ENCODE results near the gene PRKCZ. TPM values are rescaled to one million over a fixed set of nuclear protein-coding genes. Genes with fewer than 3 reads are reported as not detected.

Gene PRKCZ
- total RNA-seq, 1 experiment from 2014 or later: 56.8 TPM

GRCh38 chr1:2084306-2084705 is 34.1 kb downstream of the PRKCZ start:
- no peaks in the 10 kb centered on the region for H3K9me2 ChIP-seq (replicated peaks; ENCODE audit: low read length)
- POLR2A ChIA-PET (ENCODE audit: unreplicated experiment): no interaction called here
- no peak for ATAC-seq

GRCh38 chr1:2085080-2085479 is 34.9 kb downstream of the PRKCZ start:
- no peak for DNase-seq
- BruUV-seq (replicated peaks): no TSS peak

More at GRCh38 chr1:2084306-2084705, 34.1 kb downstream of the PRKCZ start:
- DNase-seq: no peak
- CTCF ChIA-PET: no interaction called here
- Histone ChIP-seq H3K79me2 (ENCODE audit: low read length) (no peaks in the 10 kb centered on the region; the same call in 1 of the 2 replicates), H2AFZ (ENCODE audit: low read length) (no peak overlapping the region), H4K20me1 (ENCODE audit: low read length) (peaks cover 4% of the 10 kb centered on the region; the same call in 1 of the 2 replicates), H3K4me2 (ENCODE audit: low read length) (no peak overlapping the region), H3K4me1 (ENCODE audit: insufficient read depth, low read length) (no peaks in the 10 kb centered on the region), H3K9me3 (ENCODE audit: low read length) (no peaks in the 10 kb centered on the region), H3K36me3 (ENCODE audit: low read depth, low read length) (no peaks in the 10 kb centered on the region), H3K9ac (ENCODE audit: low read length) (no peak overlapping the region), H3K27ac (ENCODE audit: low read length) (no peak overlapping the region), H3K27me3 (ENCODE audit: low read length) (no peaks in the 10 kb centered on the region), H3F3A (ENCODE audit: low read length, unreplicated experiment) (no peaks in the 10 kb centered on the region), H3K4me3 (ENCODE audit: low read length) (no peak overlapping the region)
- intact Hi-C loops (cut with micrococcal nuclease): no loop called here
- TF ChIP-seq EZH2phosphoT487 (IDR thresholded peaks at IDR 0.05; ENCODE audit: borderline replicate concordance, low read length) (no peak), EZH2 (IDR thresholded peaks at IDR 0.05; ENCODE audit: low read length, unreplicated experiment) (no peak), CTCF (conservative IDR thresholded peaks at IDR 0.05; ENCODE audit: low read depth, low read length) (no peak)
- BruUV-seq (replicated peaks): no TSS peak

More at GRCh38 chr1:2085080-2085479, 34.9 kb downstream of the PRKCZ start:
- no peak for ATAC-seq
- Histone ChIP-seq H3K9ac (ENCODE audit: low read length) (no peak overlapping the region), H3K4me1 (ENCODE audit: insufficient read depth, low read length) (no peaks in the 10 kb centered on the region), H3K27ac (ENCODE audit: low read length) (no peak overlapping the region), H3K9me3 (ENCODE audit: low read length) (no peaks in the 10 kb centered on the region), H3K27me3 (ENCODE audit: low read length) (no peaks in the 10 kb centered on the region), H3K4me2 (ENCODE audit: low read length) (no peak overlapping the region), H4K20me1 (ENCODE audit: low read length) (peaks cover 4% of the 10 kb centered on the region; the same call in 1 of the 2 replicates), H3K36me3 (ENCODE audit: low read depth, low read length) (no peaks in the 10 kb centered on the region), H3K79me2 (ENCODE audit: low read length) (no peaks in the 10 kb centered on the region; the same call in 1 of the 2 replicates), H3K9me2 (replicated peaks; ENCODE audit: low read length) (no peaks in the 10 kb centered on the region), H3F3A (ENCODE audit: low read length, unreplicated experiment) (no peaks in the 10 kb centered on the region), H3K4me3 (ENCODE audit: low read length) (no peak overlapping the region), H2AFZ (ENCODE audit: low read length) (no peak overlapping the region)
- ChIA-PET CTCF (no interaction called here), POLR2A (ENCODE audit: unreplicated experiment) (no interaction called here)
- no peak for TF ChIP-seq CTCF (conservative IDR thresholded peaks at IDR 0.05; ENCODE audit: low read depth, low read length)
- no peak for TF ChIP-seq EZH2 (IDR thresholded peaks at IDR 0.05; ENCODE audit: low read length, unreplicated experiment)
- no peak for TF ChIP-seq EZH2phosphoT487 (IDR thresholded peaks at IDR 0.05; ENCODE audit: borderline replicate concordance, low read length)
- intact Hi-C loops (cut with micrococcal nuclease): no loop called here

Data from PC-3 (cell line).